Tibial artery (tissue), 4 donors: ENCODE data around the gene HSPA12B.

Experiments
- DNase-seq, 2 donors: peaks; one replicate each; pipeline ENCODE4 v3.0.0-alpha.2; 2019
- H3K27ac ChIP-seq, 2 donors: fragments of 200-600 bp; sonication (generic) in 1 of 2; 1 replicate in 1 of 2; 2 replicates in 1 of 2; pipeline ENCODE4 v1.5.1; 2018 to 2019; ENCODE audit warnings: mild to moderate bottlenecking in 1 of 2
- H3K27me3 ChIP-seq, 2 donors: fragments of 200-600 bp; sonication (generic) in 1 of 2; one replicate each; pipeline versions ENCODE4 v1.5.1 to v1.6.0; 2016 to 2019
- H3K36me3 ChIP-seq, 3 donors: fragments of 200-600 bp; sonication (generic) in 2 of 3; one replicate each; pipeline ENCODE4 v1.5.1; 2016 to 2019; ENCODE audit warnings: mild to moderate bottlenecking in 2 of 3
- H3K4me1 ChIP-seq, 4 donors: fragments of 200-600 bp; sonication (generic) in 2 of 4; 1 replicate in 3 of 4; 2 replicates in 1 of 4; pipeline ENCODE4 v1.5.1; 2016 to 2019
- H3K4me3 ChIP-seq, 2 donors: fragments of 200-600 bp; sonication (generic) in 1 of 2; 1 replicate in 1 of 2; 2 replicates in 1 of 2; pipeline ENCODE4 v1.5.1; 2018 to 2019; ENCODE audit warnings: mild to moderate bottlenecking in 2 of 2
- H3K9me3 ChIP-seq, 3 donors: fragments of 200-600 bp; sonication (generic) in 1 of 3; one replicate each; pipeline ENCODE4 v1.5.1; 2016 to 2019
- intact Hi-C: fragments of 100-400 bp; cut with DNase I; formaldehyde crosslinking; loops from one replicate; pipeline ENCODE4 v1.15.0; 2023; ENCODE audit warnings: low total_unique reads
- TF ChIP-seq, protein P1 (sequence below), 2 experiments: fragments of 200-600 bp in 1 of 2; fragments of 450-650 bp in 1 of 2; IDR thresholded peaks; one replicate each; pipeline ENCODE4 v1.5.1; 2017 to 2019; ENCODE audit warnings: antibody characterized with exemption in 2 of 2, mild to moderate bottlenecking in 1 of 2, moderate library complexity in 1 of 2

The HSPA12B gene

DNA sequence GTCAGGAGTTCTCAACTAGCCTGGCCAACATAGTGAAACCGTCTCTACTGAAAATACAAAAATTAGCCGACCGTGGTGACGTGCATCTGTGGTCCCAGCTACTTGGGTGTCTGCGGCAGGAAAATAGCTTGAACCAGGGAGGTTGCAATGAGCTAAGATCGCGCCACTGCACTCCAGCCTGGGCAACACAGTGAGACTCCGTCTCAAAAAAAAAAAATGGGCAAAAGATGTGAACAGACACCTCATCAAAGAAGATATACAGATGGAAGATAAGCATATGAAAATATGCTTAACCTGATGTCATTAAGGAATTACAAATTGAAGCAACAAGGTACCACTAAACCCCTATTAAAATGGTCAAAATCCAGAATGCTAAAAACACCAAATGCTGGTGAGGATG, 9.2 kb upstream of the HSPA12B start:
- Histone ChIP-seq H3K9me3 (no peaks in the 10 kb centered on the region), H3K36me3 (no peaks in the 10 kb centered on the region), H3K27ac (no peak overlapping the region), H3K4me3 (no peak overlapping the region), H3K4me1 (peaks cover 0 to 5% (median 0%) of the 10 kb centered on the region in 4 donors), H3K27me3 (peaks cover 0 to 26% of the 10 kb centered on the region in 2 donors)
- TF ChIP-seq, protein P1, sequence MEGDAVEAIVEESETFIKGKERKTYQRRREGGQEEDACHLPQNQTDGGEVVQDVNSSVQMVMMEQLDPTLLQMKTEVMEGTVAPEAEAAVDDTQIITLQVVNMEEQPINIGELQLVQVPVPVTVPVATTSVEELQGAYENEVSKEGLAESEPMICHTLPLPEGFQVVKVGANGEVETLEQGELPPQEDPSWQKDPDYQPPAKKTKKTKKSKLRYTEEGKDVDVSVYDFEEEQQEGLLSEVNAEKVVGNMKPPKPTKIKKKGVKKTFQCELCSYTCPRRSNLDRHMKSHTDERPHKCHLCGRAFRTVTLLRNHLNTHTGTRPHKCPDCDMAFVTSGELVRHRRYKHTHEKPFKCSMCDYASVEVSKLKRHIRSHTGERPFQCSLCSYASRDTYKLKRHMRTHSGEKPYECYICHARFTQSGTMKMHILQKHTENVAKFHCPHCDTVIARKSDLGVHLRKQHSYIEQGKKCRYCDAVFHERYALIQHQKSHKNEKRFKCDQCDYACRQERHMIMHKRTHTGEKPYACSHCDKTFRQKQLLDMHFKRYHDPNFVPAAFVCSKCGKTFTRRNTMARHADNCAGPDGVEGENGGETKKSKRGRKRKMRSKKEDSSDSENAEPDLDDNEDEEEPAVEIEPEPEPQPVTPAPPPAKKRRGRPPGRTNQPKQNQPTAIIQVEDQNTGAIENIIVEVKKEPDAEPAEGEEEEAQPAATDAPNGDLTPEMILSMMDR (IDR thresholded peaks at IDR 0.05), result no peak
- no peak for DNase-seq
- intact Hi-C loops, result no loop called here

DNA sequence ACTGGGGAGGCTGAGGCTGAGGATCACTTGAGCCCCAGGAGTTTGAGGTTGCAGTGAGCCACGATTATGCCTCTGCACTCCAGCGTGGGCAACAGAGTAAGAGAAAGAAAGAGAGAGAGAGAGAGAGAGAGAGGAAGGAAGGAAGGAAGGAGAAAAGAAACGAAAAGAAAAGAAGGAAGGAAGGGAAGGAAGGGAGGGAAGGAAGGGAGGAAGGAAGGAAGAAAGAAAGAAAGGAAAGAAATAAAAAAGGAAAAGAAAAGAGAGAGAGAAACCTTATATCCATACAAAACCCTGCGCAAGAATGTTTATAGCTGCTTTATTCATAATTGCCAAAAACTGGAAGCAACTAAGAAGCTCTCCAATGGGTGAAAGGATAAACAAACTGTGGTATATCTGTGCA, 8.1 kb upstream of the HSPA12B start:
- intact Hi-C loops, result no loop called here
- Histone ChIP-seq H3K4me3 (no peak overlapping the region), H3K4me1 (peaks cover 0 to 5% (median 0%) of the 10 kb centered on the region in 4 donors), H3K27ac (no peak overlapping the region), H3K36me3 (no peaks in the 10 kb centered on the region), H3K9me3 (no peaks in the 10 kb centered on the region), H3K27me3 (peaks cover 0 to 29% of the 10 kb centered on the region in 2 donors)
- TF ChIP-seq, protein P1 (IDR thresholded peaks at IDR 0.05), result no peak
- DNase-seq, result no peak

DNA sequence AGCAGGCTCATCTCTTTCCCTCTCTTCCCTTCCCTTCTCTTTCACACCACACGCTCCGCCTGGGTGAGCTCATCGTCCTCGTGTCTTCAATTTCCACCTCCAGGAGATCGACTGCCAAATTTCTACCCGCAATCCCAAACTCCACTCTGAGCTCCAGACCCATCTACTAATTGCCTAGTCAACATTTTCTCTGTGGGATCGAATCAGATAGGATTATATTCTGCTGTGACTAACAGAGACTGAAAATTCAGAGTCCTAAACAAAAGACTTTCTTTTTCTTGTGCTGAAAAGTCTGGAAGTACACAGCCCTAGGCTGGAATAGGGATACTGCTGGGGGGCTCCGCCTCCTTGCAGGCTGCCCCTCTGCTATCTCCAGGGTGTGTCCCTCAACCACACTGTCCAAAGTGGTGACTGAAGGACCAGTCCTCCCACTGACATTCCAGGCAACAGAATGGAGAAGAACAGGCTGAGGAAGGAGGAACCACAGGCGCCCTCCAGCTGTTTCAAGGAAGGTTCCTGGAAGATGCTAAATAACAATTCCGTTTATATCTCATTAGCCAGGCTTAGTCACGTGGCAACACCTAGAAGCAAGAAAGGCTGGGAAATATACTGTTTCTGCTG, 5.0 kb upstream of the HSPA12B start:
- Histone ChIP-seq H3K9me3 (no peaks in the 10 kb centered on the region), H3K4me3 (no peak overlapping the region), H3K27me3 (peaks cover 0 to 51% of the 10 kb centered on the region in 2 donors), H3K27ac (no peak overlapping the region), H3K36me3 (no peaks in the 10 kb centered on the region), H3K4me1 (peaks cover 0 to 9% (median 0%) of the 10 kb centered on the region in 4 donors)
- intact Hi-C loops, result no loop called here
- DNase-seq, result peak in 1 of 2 donors; percentile 66
- TF ChIP-seq, protein P1 (IDR thresholded peaks at IDR 0.05), result no peak

GRCh38 chr20:3728354-3728753, 4.1 kb upstream of the HSPA12B start:
- Histone ChIP-seq H3K4me1 (peaks cover 0 to 9% (median 0%) of the 10 kb centered on the region in 4 donors), H3K27ac (no peak overlapping the region), H3K4me3 (no peak overlapping the region), H3K27me3 (peaks cover 0 to 59% of the 10 kb centered on the region in 2 donors), H3K36me3 (no peaks in the 10 kb centered on the region), H3K9me3 (no peaks in the 10 kb centered on the region)
- TF ChIP-seq, protein P1 (IDR thresholded peaks at IDR 0.05), result no peak
- no peak for DNase-seq
- intact Hi-C loops, result no loop called here

DNA sequence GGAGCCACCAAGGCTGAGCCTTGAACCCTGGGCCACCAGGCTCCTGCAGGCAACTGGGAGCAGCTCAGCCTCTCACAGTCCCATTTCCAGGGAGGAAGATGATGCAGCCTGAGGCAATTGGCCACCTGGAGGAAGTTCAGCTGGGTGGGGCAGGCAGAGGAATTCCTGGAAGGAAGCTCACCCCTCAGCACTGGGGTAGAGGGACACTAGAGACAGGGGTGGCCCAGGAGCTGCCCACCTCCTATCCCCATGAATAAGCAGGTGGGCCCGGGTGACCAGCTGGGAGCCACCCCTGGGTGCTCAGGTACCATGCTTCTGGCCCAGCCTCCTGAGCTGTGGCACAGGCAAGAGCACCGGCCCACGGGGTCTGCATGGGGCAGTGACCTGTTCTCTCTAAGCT, 3.6 kb upstream of the HSPA12B start:
- Histone ChIP-seq H3K4me3 (no peak overlapping the region), H3K36me3 (no peaks in the 10 kb centered on the region), H3K27ac (no peak overlapping the region)

More for the DNA sequence above, 3.6 kb upstream of the HSPA12B start:
- Histone ChIP-seq H3K9me3 (no peaks in the 10 kb centered on the region), H3K4me1 (peaks cover 0 to 9% (median 0%) of the 10 kb centered on the region in 4 donors), H3K27me3 (peaks cover 0 to 62% of the 10 kb centered on the region in 2 donors)
- TF ChIP-seq, protein P1 (IDR thresholded peaks at IDR 0.05), result no peak
- no peak for DNase-seq
- intact Hi-C loops, result no loop called here
